GM18870 (cell line): Measurements from ENCODE around the gene CEP85.
"Not testable (repeated sequence)": the region's sequence is repeated elsewhere in the genome, so short reads cannot be mapped to it uniquely, and the experiment has no call there.

Experiments used
- ATAC-seq: cut with Tn5 transposase; IDR thresholded peaks from one replicate; pipeline ENCODE4 v1.9.1; 2021; ENCODE audit warnings: moderate library complexity; ENCODE audit not compliant: unreplicated experiment

The CEP85 gene

GRCh38 chr1:26220199-26220912 lies 13.6 kb upstream of the CEP85 start:
- ATAC-seq = no peak

- no peak for ATAC-seq
These were observed 12.9 kb upstream of the CEP85 start for GRCh38 chr1:26221094-26221493.

GRCh38 chr1:26224606-26225005 lies 9.4 kb upstream of the CEP85 start:
- ATAC-seq = no peak

- ATAC-seq = no peak
These were observed 8.8 kb upstream of the CEP85 start for GRCh38 chr1:26225033-26225831.

GRCh38 chr1:26230682-26231081 lies 3.3 kb upstream of the CEP85 start:
- not testable (repeated sequence) for ATAC-seq

- ATAC-seq = no peak
These were observed 807 bp downstream of the CEP85 start for GRCh38 chr1:26234644-26235370.

GRCh38 chr1:26237230-26237966 lies 3.4 kb downstream of the CEP85 start:
- ATAC-seq = no peak

- no peak for ATAC-seq
These were observed 5.9 kb downstream of the CEP85 start for GRCh38 chr1:26239936-26240335.

- ATAC-seq = no peak
These were observed 18.7 kb downstream of the CEP85 start for GRCh38 chr1:26252718-26253117.

- no peak for ATAC-seq
These were observed 20.4 kb downstream of the CEP85 start for GRCh38 chr1:26254404-26254803.

GRCh38 chr1:26257222-26257621 lies 23.2 kb downstream of the CEP85 start:
- ATAC-seq = no peak

- ATAC-seq = no peak
These were observed 25.0 kb downstream of the CEP85 start for GRCh38 chr1:26259005-26259404.

- ATAC-seq = no peak
These were observed 25.6 kb downstream of the CEP85 start for GRCh38 chr1:26259578-26259977.

- no peak for ATAC-seq
These were observed 29.2 kb downstream of the CEP85 start for GRCh38 chr1:26263212-26263611.

GRCh38 chr1:26265405-26265804 lies 31.4 kb downstream of the CEP85 start:
- no peak for ATAC-seq

GRCh38 chr1:26268290-26269197 lies 34.5 kb downstream of the CEP85 start:
- ATAC-seq = no peak

GRCh38 chr1:26269198-26269550 lies 35.2 kb downstream of the CEP85 start:
- no peak for ATAC-seq

- ATAC-seq = no peak
These were observed 40.9 kb downstream of the CEP85 start for GRCh38 chr1:26274801-26275425.

- ATAC-seq = no peak
These were observed 41.8 kb downstream of the CEP85 start for GRCh38 chr1:26275580-26276431.
